HAP-1 (cell line): ENCODE measurements around the gene NEDD8.
A peak's percentile ranks its signal among the peaks of the same experiment; 100 is the strongest.

Experiments
- DNase-seq, 2 experiments: peaks; one replicate each; pipeline ENCODE4 v3.0.0-alpha.2; 2016 to 2020; ENCODE audit warnings: low spot score in 2 of 2
- H3K27me3 ChIP-seq: fragments of 250-450 bp; sonication (Bioruptor Pico); 2 replicates; pipeline ENCODE4 v1.5.1; 2020; ENCODE audit warnings: low read depth, mild to moderate bottlenecking, moderate library complexity
- H3K36me3 ChIP-seq: fragments of 250-450 bp; sonication (Bioruptor Pico); replicated peaks from 2 replicates; pipeline ENCODE4 v1.5.1; 2020; ENCODE audit warnings: mild to moderate bottlenecking
- H3K4me1 ChIP-seq: fragments of 250-450 bp; sonication (Bioruptor Pico); 2 replicates; pipeline ENCODE4 v1.5.1; 2020; ENCODE audit warnings: mild to moderate bottlenecking
- H3K4me3 ChIP-seq: fragments of 250-450 bp; sonication (Bioruptor Pico); 2 replicates; pipeline ENCODE4 v1.5.1; 2020; ENCODE audit warnings: mild to moderate bottlenecking, moderate library complexity
- H3K9me3 ChIP-seq: fragments of 250-450 bp; sonication (Bioruptor Pico); 2 replicates; pipeline ENCODE4 v1.5.1; 2020; ENCODE audit warnings: mild to moderate bottlenecking, moderate library complexity
- in situ Hi-C: fragments of 300-500 bp; cut with MboI; formaldehyde crosslinking; loops from 3 replicates; pipeline ENCODE4 v1.14.3; 2020; ENCODE audit warnings: low sequenced_read_pairs, inconsistent platforms, mixed read lengths

NEDD8 gene

GRCh38 chr14:24232121-24232644 is at the start of gene NEDD8:
TSS of gene NEDD8 (minus strand) at chr14:24232367. CDS start at chr14:24232267, 100 bp downstream.
- peak within 1 kb of the TSS; percentile 71 for H3K4me3 ChIP-seq
- peak; percentile 85 to 94 for DNase-seq
- H3K4me1 ChIP-seq = peaks cover 18% of the 10 kb centered on the region
- in situ Hi-C loops = no loop called here
- peaks cover 41% of the 10 kb centered on the region for H3K36me3 ChIP-seq
- no peaks in the 10 kb centered on the region for H3K27me3 ChIP-seq
- H3K9me3 ChIP-seq = no peaks in the 10 kb centered on the region

- no peak for DNase-seq
- in situ Hi-C loops = no loop called here
Measured at GRCh38 chr14:24281636-24282035, 49.5 kb upstream of the NEDD8 start.

GRCh38 chr14:24280797-24281460 is 48.8 kb upstream of the NEDD8 start:
- no peaks in the 10 kb centered on the region for H3K36me3 ChIP-seq
- no peaks in the 10 kb centered on the region for H3K4me1 ChIP-seq
- DNase-seq = no peak
- no peaks in the 10 kb centered on the region for H3K27me3 ChIP-seq
- H3K9me3 ChIP-seq = no peaks in the 10 kb centered on the region
- H3K4me3 ChIP-seq = no peak overlapping the region
- in situ Hi-C loops = no loop called here

More at GRCh38 chr14:24281636-24282035, 49.5 kb upstream of the NEDD8 start:
- Histone ChIP-seq H3K36me3 (no peaks in the 10 kb centered on the region), H3K4me1 (no peaks in the 10 kb centered on the region), H3K4me3 (no peak overlapping the region), H3K27me3 (no peaks in the 10 kb centered on the region), H3K9me3 (no peaks in the 10 kb centered on the region)

- Histone ChIP-seq H3K9me3 (no peaks in the 10 kb centered on the region), H3K27me3 (no peaks in the 10 kb centered on the region), H3K36me3 (no peaks in the 10 kb centered on the region), H3K4me3 (no peak overlapping the region), H3K4me1 (no peaks in the 10 kb centered on the region)
- DNase-seq = no peak
- in situ Hi-C loops = no loop called here
Measured at GRCh38 chr14:24279301-24280186, 47.4 kb upstream of the NEDD8 start.

- no peaks in the 10 kb centered on the region for H3K27me3 ChIP-seq
- no peak for DNase-seq
- no peaks in the 10 kb centered on the region for H3K9me3 ChIP-seq
- H3K36me3 ChIP-seq = no peaks in the 10 kb centered on the region
- H3K4me3 ChIP-seq = no peak overlapping the region
- in situ Hi-C loops = no loop called here
- H3K4me1 ChIP-seq = no peaks in the 10 kb centered on the region
Measured at GRCh38 chr14:24278424-24278823, 46.3 kb upstream of the NEDD8 start.

GRCh38 chr14:24277606-24278321 is 45.6 kb upstream of the NEDD8 start:
- Histone ChIP-seq H3K36me3 (no peaks in the 10 kb centered on the region), H3K4me1 (no peaks in the 10 kb centered on the region)
- in situ Hi-C loops = no loop called here

GRCh38 chr14:24277071-24277470 is 44.9 kb upstream of the NEDD8 start:
- no peaks in the 10 kb centered on the region for H3K36me3 ChIP-seq
- H3K4me1 ChIP-seq = peaks cover 2% of the 10 kb centered on the region
- no peak overlapping the region for H3K4me3 ChIP-seq
- no peaks in the 10 kb centered on the region for H3K9me3 ChIP-seq
- in situ Hi-C loops = no loop called here
- no peaks in the 10 kb centered on the region for H3K27me3 ChIP-seq
- no peak for DNase-seq

More at GRCh38 chr14:24277606-24278321, 45.6 kb upstream of the NEDD8 start:
- H3K4me3 ChIP-seq = no peak overlapping the region
- H3K9me3 ChIP-seq = no peaks in the 10 kb centered on the region
- no peaks in the 10 kb centered on the region for H3K27me3 ChIP-seq
- DNase-seq = no peak

- Histone ChIP-seq H3K9me3 (no peaks in the 10 kb centered on the region), H3K36me3 (no peaks in the 10 kb centered on the region), H3K4me3 (no peak overlapping the region), H3K27me3 (no peaks in the 10 kb centered on the region), H3K4me1 (peaks cover 7% of the 10 kb centered on the region)
- in situ Hi-C loops = no loop called here
- DNase-seq = no peak
Measured at GRCh38 chr14:24274101-24274543, 42.0 kb upstream of the NEDD8 start.

- DNase-seq = peak in 1 of 2 experiments; percentile 25
- H3K4me3 ChIP-seq = no peak overlapping the region
- H3K36me3 ChIP-seq = no peaks in the 10 kb centered on the region
- H3K4me1 ChIP-seq = peaks cover 7% of the 10 kb centered on the region
- H3K27me3 ChIP-seq = no peaks in the 10 kb centered on the region
- in situ Hi-C loops = no loop called here
- H3K9me3 ChIP-seq = no peaks in the 10 kb centered on the region
Measured at GRCh38 chr14:24273422-24273998, 41.3 kb upstream of the NEDD8 start.

- Histone ChIP-seq H3K9me3 (no peaks in the 10 kb centered on the region), H3K36me3 (no peaks in the 10 kb centered on the region), H3K4me3 (no peak overlapping the region), H3K4me1 (peaks cover 7% of the 10 kb centered on the region), H3K27me3 (no peaks in the 10 kb centered on the region)
- no peak for DNase-seq
- in situ Hi-C loops = no loop called here
Measured at GRCh38 chr14:24272467-24272866, 40.3 kb upstream of the NEDD8 start.

GRCh38 chr14:24271834-24272263 is 39.7 kb upstream of the NEDD8 start:
- Histone ChIP-seq H3K4me3 (peak overlapping the region; percentile 75), H3K9me3 (no peaks in the 10 kb centered on the region), H3K36me3 (no peaks in the 10 kb centered on the region), H3K4me1 (peaks cover 7% of the 10 kb centered on the region), H3K27me3 (no peaks in the 10 kb centered on the region)
- in situ Hi-C loops = no loop called here
- DNase-seq = no peak

GRCh38 chr14:24271134-24271833 is 39.1 kb upstream of the NEDD8 start, which contains the start of gene RABGGTA:
TSS of gene RABGGTA (minus strand) at chr14:24271597. CDS start at chr14:24271115, 482 bp downstream.
- Histone ChIP-seq H3K36me3 (no peaks in the 10 kb centered on the region), H3K4me3 (peak within 1 kb of the TSS; percentile 75), H3K27me3 (no peaks in the 10 kb centered on the region), H3K9me3 (no peaks in the 10 kb centered on the region), H3K4me1 (peaks cover 7% of the 10 kb centered on the region)
- in situ Hi-C loops = no loop called here
- peak; percentile 81 to 94 for DNase-seq
